Natural killer cell treated with Interleukin-12 subunit alpha and Interleukin-12 subunit beta and Interleukin-15 and Interleukin-18, amount 100 ng/mL, for 72 hours (primary cell): ENCODE measurements around the gene PLVAP. TPM values are rescaled to one million over a fixed set of nuclear protein-coding genes. Genes with fewer than 3 reads are reported as not detected.
A peak's percentile ranks its signal among the peaks of the same experiment; 100 is the strongest.

Experiments
- ATAC-seq, 2 donors: fragments of 150-1000 bp; cut with Tn5 transposase in 1 of 2; sonication (Bioruptor Pico), chemical (Tn5 transposase) in 1 of 2; 2 replicates each; pipeline ENCODE4 v1.10.0; 2021
- DNase-seq: peaks from one replicate; pipeline ENCODE4 v3.0.0; 2022; ENCODE audit warnings: low spot score
- H3K27ac Mint-ChIP-seq, 2 donors: 1 replicate in 1 of 2; 2 replicates in 1 of 2; pipeline ENCODE4 v1.8.0; 2022; ENCODE audit warnings: mixed read lengths in 2 of 2, mild to moderate bottlenecking in 1 of 2, moderate library complexity in 1 of 2
- H3K27me3 Mint-ChIP-seq, 2 donors: 1 replicate in 1 of 2; 2 replicates in 1 of 2; pipeline ENCODE4 v1.8.0; 2022; ENCODE audit warnings: mixed read lengths in 2 of 2
- H3K36me3 Mint-ChIP-seq: one replicate; pipeline ENCODE4 v1.8.0; 2022; ENCODE audit warnings: mixed read lengths
- H3K4me1 Mint-ChIP-seq, 2 donors: 1 replicate in 1 of 2; 2 replicates in 1 of 2; pipeline ENCODE4 v1.8.0; 2022; ENCODE audit warnings: low read depth in 2 of 2, mixed read lengths in 2 of 2, mild to moderate bottlenecking in 1 of 2
- H3K4me3 Mint-ChIP-seq: one replicate; pipeline ENCODE4 v1.8.0; 2022; ENCODE audit warnings: mixed read lengths
- H3K9me3 Mint-ChIP-seq: 2 replicates; pipeline ENCODE4 v1.8.0; 2022; ENCODE audit warnings: mixed read lengths
- total RNA-seq, 2 donors: library from RNA; stranded (reverse); gene quantifications; one replicate each; pipeline ENCODE4 v1.2.3, GENCODE V29; 2022

PLVAP gene
- under 1 TPM in 1 of 2 donors, not detected in 1; 0.59 TPM for total RNA-seq

- Mint-ChIP-seq H3K27me3 (peaks cover 0 to 10% of the 10 kb centered on the region in 2 donors), H3K9me3 (no peaks in the 10 kb centered on the region), H3K4me1 (peaks cover 0 to 3% of the 10 kb centered on the region in 2 donors), H3K4me3 (no peak within 1 kb of the TSS), H3K36me3 (no peaks in the 10 kb centered on the region), H3K27ac (no peak within 1 kb of the TSS)
- DNase-seq (no peak), ATAC-seq (peak in 1 of 2 donors; percentile 34)
Observed at GRCh38 chr19:17376935-17377600, at the start of gene PLVAP. TSS of gene PLVAP (minus strand) at chr19:17377342. CDS start at chr19:17377288, 54 bp downstream.

- Mint-ChIP-seq H3K9me3 (no peaks in the 10 kb centered on the region), H3K4me1 (peaks cover 0 to 13% of the 10 kb centered on the region in 2 donors), H3K27ac (no peak overlapping the region), H3K4me3 (no peak overlapping the region), H3K27me3 (no peaks in the 10 kb centered on the region), H3K36me3 (no peaks in the 10 kb centered on the region)
- DNase-seq = no peak
- ATAC-seq = peak; percentile 53 to 59
Observed at GRCh38 chr19:17424743-17425365, 47.7 kb upstream of the PLVAP start.

- Mint-ChIP-seq H3K4me1 (peaks cover 9 to 19% of the 10 kb centered on the region in 2 donors), H3K4me3 (no peak overlapping the region), H3K9me3 (no peaks in the 10 kb centered on the region), H3K27ac (no peak overlapping the region), H3K27me3 (no peaks in the 10 kb centered on the region), H3K36me3 (no peaks in the 10 kb centered on the region)
- no peak for ATAC-seq
- no peak for DNase-seq
Observed at GRCh38 chr19:17423429-17424208, 46.5 kb upstream of the PLVAP start.

GRCh38 chr19:17421942-17422341, 44.8 kb upstream of the PLVAP start:
- Mint-ChIP-seq H3K36me3 (no peaks in the 10 kb centered on the region), H3K4me3 (no peak overlapping the region), H3K4me1 (peaks cover 11 to 19% of the 10 kb centered on the region in 2 donors), H3K27ac (no peak overlapping the region), H3K9me3 (no peaks in the 10 kb centered on the region), H3K27me3 (no peaks in the 10 kb centered on the region)
- DNase-seq (no peak), ATAC-seq (no peak)

- H3K4me1 Mint-ChIP-seq = peaks cover 14 to 19% of the 10 kb centered on the region in 2 donors
- peak overlapping the region; percentile 50 to 71 for H3K27ac Mint-ChIP-seq
- no peaks in the 10 kb centered on the region for H3K27me3 Mint-ChIP-seq
- H3K9me3 Mint-ChIP-seq = no peaks in the 10 kb centered on the region
- ATAC-seq (peak; percentile 59 to 62), DNase-seq (peak; percentile 72)
- H3K4me3 Mint-ChIP-seq = peak overlapping the region; percentile 91
- peaks cover 3% of the 10 kb centered on the region for H3K36me3 Mint-ChIP-seq
Observed at GRCh38 chr19:17420475-17420924, 43.4 kb upstream of the PLVAP start.

GRCh38 chr19:17419621-17420474, 42.7 kb upstream of the PLVAP start, which contains the start of gene MVB12A:
TSS of gene MVB12A (plus strand) at chr19:17420047. CDS start at chr19:17420136, 89 bp downstream.
- ATAC-seq = peak; percentile 96 to 99
- H3K9me3 Mint-ChIP-seq = no peaks in the 10 kb centered on the region
- peaks cover 8% of the 10 kb centered on the region for H3K36me3 Mint-ChIP-seq
- peak; percentile 96 for DNase-seq
- no peaks in the 10 kb centered on the region for H3K27me3 Mint-ChIP-seq
- H3K27ac Mint-ChIP-seq = peak within 1 kb of the TSS; percentile 71 to 98
- peaks cover 14 to 19% of the 10 kb centered on the region in 2 donors for H3K4me1 Mint-ChIP-seq
- peak within 1 kb of the TSS; percentile 91 for H3K4me3 Mint-ChIP-seq

- Mint-ChIP-seq H3K36me3 (peaks cover 8% of the 10 kb centered on the region), H3K27me3 (no peaks in the 10 kb centered on the region), H3K4me3 (peak overlapping the region; percentile 91), H3K27ac (peak overlapping the region; percentile 71 to 98), H3K4me1 (peaks cover 14 to 16% of the 10 kb centered on the region in 2 donors), H3K9me3 (no peaks in the 10 kb centered on the region)
- no peak for DNase-seq
- ATAC-seq = no peak
Observed at GRCh38 chr19:17419154-17419620, 42.0 kb upstream of the PLVAP start.

GRCh38 chr19:17418710-17419109, 41.6 kb upstream of the PLVAP start:
- H3K27ac Mint-ChIP-seq = peak overlapping the region; percentile 71 to 98
- no peaks in the 10 kb centered on the region for H3K9me3 Mint-ChIP-seq
- peak overlapping the region; percentile 91 for H3K4me3 Mint-ChIP-seq
- DNase-seq (no peak), ATAC-seq (no peak)
- peaks cover 8% of the 10 kb centered on the region for H3K36me3 Mint-ChIP-seq
- H3K27me3 Mint-ChIP-seq = no peaks in the 10 kb centered on the region
- H3K4me1 Mint-ChIP-seq = peaks cover 14 to 16% of the 10 kb centered on the region in 2 donors

GRCh38 chr19:17415121-17415520, 38.0 kb upstream of the PLVAP start:
- Mint-ChIP-seq H3K36me3 (peaks cover 15% of the 10 kb centered on the region), H3K27me3 (no peaks in the 10 kb centered on the region), H3K4me1 (peaks cover 21 to 23% of the 10 kb centered on the region in 2 donors), H3K4me3 (no peak overlapping the region), H3K9me3 (no peaks in the 10 kb centered on the region), H3K27ac (peak overlapping the region in 1 of 2 donors; percentile 16)
- ATAC-seq = no peak
- no peak for DNase-seq

GRCh38 chr19:17414097-17414496, 37.0 kb upstream of the PLVAP start:
- Mint-ChIP-seq H3K36me3 (peaks cover 15% of the 10 kb centered on the region), H3K4me3 (no peak overlapping the region)
- no peak for ATAC-seq

GRCh38 chr19:17411801-17412200, 34.7 kb upstream of the PLVAP start:
- DNase-seq (no peak), ATAC-seq (no peak)
- Mint-ChIP-seq H3K4me1 (peaks cover 20 to 21% of the 10 kb centered on the region in 2 donors), H3K9me3 (no peaks in the 10 kb centered on the region), H3K27me3 (no peaks in the 10 kb centered on the region), H3K27ac (peak overlapping the region in 1 of 2 donors; percentile 41), H3K36me3 (peaks cover 15% of the 10 kb centered on the region), H3K4me3 (no peak overlapping the region)

More at GRCh38 chr19:17414097-17414496, 37.0 kb upstream of the PLVAP start:
- Mint-ChIP-seq H3K27ac (no peak overlapping the region), H3K27me3 (no peaks in the 10 kb centered on the region), H3K9me3 (no peaks in the 10 kb centered on the region), H3K4me1 (peaks cover 16 to 18% of the 10 kb centered on the region in 2 donors)
- no peak for DNase-seq

GRCh38 chr19:17409990-17410389, 32.8 kb upstream of the PLVAP start:
- DNase-seq = no peak
- Mint-ChIP-seq H3K4me1 (peaks cover 26 to 36% of the 10 kb centered on the region in 2 donors), H3K4me3 (no peak overlapping the region), H3K36me3 (peaks cover 8% of the 10 kb centered on the region), H3K9me3 (no peaks in the 10 kb centered on the region), H3K27me3 (no peaks in the 10 kb centered on the region), H3K27ac (peak overlapping the region in 1 of 2 donors; percentile 48)
- ATAC-seq = no peak

- peak overlapping the region; percentile 89 to 99 for H3K27ac Mint-ChIP-seq
- no peaks in the 10 kb centered on the region for H3K9me3 Mint-ChIP-seq
- H3K4me3 Mint-ChIP-seq = peak overlapping the region; percentile 96
- no peak for DNase-seq
- H3K4me1 Mint-ChIP-seq = peaks cover 25 to 40% of the 10 kb centered on the region in 2 donors
- ATAC-seq = no peak
- H3K27me3 Mint-ChIP-seq = no peaks in the 10 kb centered on the region
- H3K36me3 Mint-ChIP-seq = no peaks in the 10 kb centered on the region
Observed at GRCh38 chr19:17406887-17407196, 29.7 kb upstream of the PLVAP start.
